Upper lobe of left lung (tissue), 6 donors: ENCODE data around the gene RALGAPA2. TPM values are rescaled to one million over a fixed set of nuclear protein-coding genes. Genes with fewer than 3 reads are reported as not detected.

Experiments used
- ATAC-seq, 2 donors: fragments of 200-7000 bp; cut with Tn5 transposase; one replicate each; pipeline ENCODE4 v1.9.1; 2022; ENCODE audit warnings: mild to moderate bottlenecking in 2 of 2, moderate library complexity in 2 of 2; ENCODE audit not compliant: low FRiP score in 2 of 2
- DNase-seq, 2 donors: peaks; one replicate each; pipeline ENCODE4 v3.0.0-alpha.2; 2019 to 2020
- H3K27ac ChIP-seq, 4 donors: fragments of 200-600 bp; sonication (generic); one replicate each; pipeline ENCODE4 v1.5.1; 2016 to 2019
- H3K27me3 ChIP-seq, 4 donors: fragments of 200-600 bp; sonication (generic); one replicate each; pipeline ENCODE4 v1.5.1; 2017 to 2019
- H3K36me3 ChIP-seq, 4 donors: fragments of 200-600 bp; sonication (generic); one replicate each; pipeline ENCODE4 v1.5.1; 2016 to 2019
- H3K4me1 ChIP-seq, 4 donors: fragments of 200-600 bp; sonication (generic); one replicate each; pipeline ENCODE4 v1.5.1; 2018 to 2019
- H3K4me3 ChIP-seq, 4 donors: fragments of 200-600 bp; sonication (generic); one replicate each; pipeline ENCODE4 v1.5.1; 2017 to 2019; ENCODE audit warnings: mild to moderate bottlenecking in 2 of 4, moderate library complexity in 1 of 4
- H3K9me3 ChIP-seq, 4 donors: fragments of 200-600 bp; sonication (generic); one replicate each; pipeline ENCODE4 v1.5.1; 2018 to 2019
- EP300 ChIP-seq, 4 donors: sonication (generic); formaldehyde crosslinking; IDR thresholded peaks; one replicate each; pipeline ENCODE4 v1.5.1; 2017; ENCODE audit warnings: antibody characterized with exemption in 4 of 4, control low read depth in 2 of 4
- POLR2A ChIP-seq, 4 donors: fragments of 450-650 bp; IDR thresholded peaks; one replicate each; pipeline ENCODE4 v1.5.1; 2016 to 2017; ENCODE audit warnings: antibody characterized with exemption in 4 of 4, mild to moderate bottlenecking in 2 of 4
- POLR2AphosphoS5 ChIP-seq, 2 donors: sonication (generic); formaldehyde crosslinking; IDR thresholded peaks; one replicate each; pipeline ENCODE4 v1.5.1; 2017; ENCODE audit warnings: antibody characterized with exemption in 2 of 2
- WGBS, 2 donors: methylation state at CpG; one replicate each; pipeline ENCODE4 v1.1.5; 2017 to 2018; 5-methylcytosine and 5-hydroxymethylcytosine counted together
- total RNA-seq, 6 donors: library from RNA; depleted of rRNA in 4 of 6; stranded (reverse); fragments of >200 nt in 4 of 6; gene quantifications; one replicate each; pipeline versions ENCODE4 v1.1.0 to v1.2.1, GENCODE V29; 2016 to 2021
- TF ChIP-seq, protein P1 (sequence below), 6 experiments: fragments of 450-650 bp in 4 of 6; fragments of 200-600 bp in 2 of 6; sonication (generic) in 2 of 6; IDR thresholded peaks; one replicate each; pipeline ENCODE4 v1.5.1; 2016 to 2019; ENCODE audit warnings: antibody characterized with exemption in 6 of 6
- donor health status: DM: no; HTN: no; CAD: no; lungs with moderate emphysema.
- donor health status: DM: no; HTN: yes; CAD: no; lungs with severe emphysema.

The RALGAPA2 gene
- total RNA-seq, 6 donors from 2014 or later: 50.8 to 95.3 (median 65.3) TPM

DNA sequence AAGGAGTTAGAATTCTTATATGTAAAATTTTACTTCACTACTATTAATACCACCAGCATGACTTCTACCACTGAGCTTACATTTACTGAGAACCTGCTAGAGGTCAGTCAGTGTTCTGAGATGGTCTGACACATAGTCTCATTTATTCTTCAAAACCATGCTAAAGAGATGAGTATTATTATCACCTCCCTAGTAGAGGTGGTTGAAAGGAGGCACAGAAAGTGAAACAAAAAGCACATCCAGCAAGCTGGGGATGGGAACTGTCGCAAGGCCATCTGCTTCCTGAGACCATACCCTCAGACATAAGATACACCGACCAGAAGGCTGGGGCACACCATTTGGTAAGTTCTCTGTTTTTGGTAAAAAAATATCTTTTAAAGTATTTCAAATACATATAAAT, 206.9 kb downstream of the RALGAPA2 start:
- H3K36me3 ChIP-seq: peaks cover 13 to 97% (median 39%) of the 10 kb centered on the region in 4 donors
- H3K4me1 ChIP-seq: no peaks in the 10 kb centered on the region
- TF ChIP-seq EP300 (IDR thresholded peaks at IDR 0.05) (no peak), POLR2AphosphoS5 (IDR thresholded peaks at IDR 0.05) (no peak), POLR2A (IDR thresholded peaks at IDR 0.05) (no peak)
- TF ChIP-seq, protein P1, sequence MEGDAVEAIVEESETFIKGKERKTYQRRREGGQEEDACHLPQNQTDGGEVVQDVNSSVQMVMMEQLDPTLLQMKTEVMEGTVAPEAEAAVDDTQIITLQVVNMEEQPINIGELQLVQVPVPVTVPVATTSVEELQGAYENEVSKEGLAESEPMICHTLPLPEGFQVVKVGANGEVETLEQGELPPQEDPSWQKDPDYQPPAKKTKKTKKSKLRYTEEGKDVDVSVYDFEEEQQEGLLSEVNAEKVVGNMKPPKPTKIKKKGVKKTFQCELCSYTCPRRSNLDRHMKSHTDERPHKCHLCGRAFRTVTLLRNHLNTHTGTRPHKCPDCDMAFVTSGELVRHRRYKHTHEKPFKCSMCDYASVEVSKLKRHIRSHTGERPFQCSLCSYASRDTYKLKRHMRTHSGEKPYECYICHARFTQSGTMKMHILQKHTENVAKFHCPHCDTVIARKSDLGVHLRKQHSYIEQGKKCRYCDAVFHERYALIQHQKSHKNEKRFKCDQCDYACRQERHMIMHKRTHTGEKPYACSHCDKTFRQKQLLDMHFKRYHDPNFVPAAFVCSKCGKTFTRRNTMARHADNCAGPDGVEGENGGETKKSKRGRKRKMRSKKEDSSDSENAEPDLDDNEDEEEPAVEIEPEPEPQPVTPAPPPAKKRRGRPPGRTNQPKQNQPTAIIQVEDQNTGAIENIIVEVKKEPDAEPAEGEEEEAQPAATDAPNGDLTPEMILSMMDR (IDR thresholded peaks at IDR 0.05): no peak
- WGBS, 2 donors: 54 to 63% methylated on average over 2 of the region's 2 CpGs
- no peaks in the 10 kb centered on the region for H3K27me3 ChIP-seq
- DNase-seq (no peak), ATAC-seq (no peak)
- H3K27ac ChIP-seq: no peak overlapping the region
- no peaks in the 10 kb centered on the region for H3K9me3 ChIP-seq
- H3K4me3 ChIP-seq: no peak overlapping the region

DNA sequence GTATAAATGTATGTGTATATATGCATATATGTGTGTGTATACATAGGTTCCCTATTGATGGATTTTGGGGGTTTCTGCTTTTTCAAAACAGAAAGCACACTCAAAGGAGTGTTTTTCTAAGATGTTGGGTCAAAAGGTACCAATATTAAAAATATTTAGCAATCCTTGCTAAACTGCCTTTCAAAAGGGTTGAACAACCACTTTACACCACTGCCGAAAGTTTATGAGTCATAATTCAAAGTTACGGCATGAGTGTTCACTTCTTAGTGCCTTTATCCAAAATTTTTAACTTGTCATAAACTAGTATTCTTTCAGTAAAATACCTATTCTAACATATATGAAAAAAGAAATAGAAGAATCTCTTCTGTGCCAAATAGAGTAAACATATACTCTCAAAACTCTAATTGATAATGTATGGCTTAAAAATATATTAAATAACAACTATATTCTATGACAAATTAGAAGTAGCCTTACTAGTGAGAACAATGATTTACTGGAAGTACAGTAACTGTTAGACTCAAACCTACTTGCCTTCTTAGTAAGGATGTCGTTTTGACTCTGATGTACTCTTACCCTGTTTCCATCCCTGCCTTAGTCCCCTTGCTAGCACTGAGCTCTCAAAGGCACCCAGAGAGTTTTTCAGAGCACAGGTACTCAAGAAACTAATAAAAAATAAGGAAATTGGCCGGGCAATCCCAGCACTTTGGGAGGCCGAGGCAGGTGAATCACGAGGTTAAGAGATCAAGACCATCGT, 208.5 kb downstream of the RALGAPA2 start:
- 80 to 89% methylated on average over 7 of the region's 7 CpGs for WGBS, 2 donors
- Histone ChIP-seq H3K36me3 (peaks cover 22 to 97% (median 46%) of the 10 kb centered on the region in 4 donors), H3K9me3 (no peaks in the 10 kb centered on the region), H3K4me1 (peaks cover under 1 to 7% (median 3%) of the 10 kb centered on the region in 4 donors), H3K27ac (no peak overlapping the region), H3K4me3 (no peak overlapping the region), H3K27me3 (no peaks in the 10 kb centered on the region)
- TF ChIP-seq, protein P1 (IDR thresholded peaks at IDR 0.05): no peak
- TF ChIP-seq EP300 (IDR thresholded peaks at IDR 0.05) (no peak), POLR2AphosphoS5 (IDR thresholded peaks at IDR 0.05) (no peak), POLR2A (IDR thresholded peaks at IDR 0.05) (no peak)
- ATAC-seq (no peak), DNase-seq (no peak)

DNA sequence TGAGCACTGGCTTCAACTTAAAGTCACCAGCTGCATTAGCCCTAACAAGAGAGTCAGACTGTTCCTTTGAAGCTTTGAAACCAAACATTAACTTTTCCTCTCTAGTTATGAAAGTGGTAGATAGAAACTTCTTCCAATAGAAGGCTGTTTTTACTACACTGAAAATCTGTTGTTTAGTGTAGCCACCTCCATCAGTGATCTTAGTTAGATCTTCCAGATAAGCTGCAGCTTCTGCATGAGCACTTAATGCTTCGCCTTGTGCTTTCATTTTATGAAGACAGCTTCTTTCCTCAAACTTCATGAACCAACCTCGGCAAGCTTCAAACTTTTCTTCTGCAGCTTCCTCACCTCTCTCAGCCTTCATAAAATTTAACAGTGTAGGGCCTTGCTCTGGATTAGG, 211.3 kb downstream of the RALGAPA2 start:
- DNase-seq (no peak), ATAC-seq (no peak)
- no peaks in the 10 kb centered on the region for H3K27me3 ChIP-seq
- no peak overlapping the region for H3K4me3 ChIP-seq
- H3K36me3 ChIP-seq: peaks cover 22 to 100% (median 43%) of the 10 kb centered on the region in 4 donors
- TF ChIP-seq, protein P1 (IDR thresholded peaks at IDR 0.05): no peak
- TF ChIP-seq EP300 (IDR thresholded peaks at IDR 0.05) (no peak), POLR2AphosphoS5 (IDR thresholded peaks at IDR 0.05) (no peak), POLR2A (IDR thresholded peaks at IDR 0.05) (no peak)
- WGBS, 2 donors: 76 to 82% methylated on average over 2 of the region's 2 CpGs
- no peak overlapping the region for H3K27ac ChIP-seq
- peaks cover 4 to 14% (median 10%) of the 10 kb centered on the region in 4 donors for H3K4me1 ChIP-seq
- no peaks in the 10 kb centered on the region for H3K9me3 ChIP-seq

DNA sequence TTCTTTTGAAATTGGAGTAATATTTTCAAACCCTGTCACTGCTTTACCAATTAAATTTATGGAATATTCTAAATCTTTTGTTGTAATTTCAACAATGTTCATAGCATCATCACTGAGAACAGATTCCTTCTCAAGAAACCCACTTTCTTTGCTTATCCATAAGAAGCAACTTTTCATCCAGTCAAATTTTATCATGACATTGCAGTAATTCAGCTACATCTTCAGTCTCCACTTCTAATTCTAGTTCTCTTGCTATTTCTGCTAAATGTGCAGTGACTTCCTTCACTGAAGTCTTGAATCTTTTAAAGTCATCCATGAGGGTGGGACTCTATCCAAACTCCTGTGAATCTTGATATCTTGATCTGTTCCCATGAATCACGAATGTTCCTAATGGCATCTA, 212.1 kb downstream of the RALGAPA2 start:
- Histone ChIP-seq H3K4me3 (no peak overlapping the region), H3K4me1 (peaks cover 4 to 14% (median 10%) of the 10 kb centered on the region in 4 donors), H3K27me3 (no peaks in the 10 kb centered on the region), H3K9me3 (no peaks in the 10 kb centered on the region), H3K27ac (no peak overlapping the region), H3K36me3 (peaks cover 22 to 98% (median 49%) of the 10 kb centered on the region in 4 donors)
- WGBS, 2 donors: 83 to 96% methylated on average over 1 of the region's 1 CpG
- ATAC-seq: no peak
- DNase-seq: no peak
- TF ChIP-seq EP300 (IDR thresholded peaks at IDR 0.05) (no peak), POLR2AphosphoS5 (IDR thresholded peaks at IDR 0.05) (no peak), POLR2A (IDR thresholded peaks at IDR 0.05) (no peak)
- TF ChIP-seq, protein P1 (IDR thresholded peaks at IDR 0.05): no peak
